IPS-11a (cell line): ENCODE data around the gene SORT1.
"Not testable (repeated sequence)": the region's sequence is repeated elsewhere in the genome, so short reads cannot be mapped to it uniquely, and the experiment has no call there.

ENCODE experiments used
- H3K4me3 ChIP-seq: one replicate; pipeline ENCODE4 v1.5.1; 2013; ENCODE audit warnings: low read depth, low read length, control low read depth

Gene SORT1

DNA sequence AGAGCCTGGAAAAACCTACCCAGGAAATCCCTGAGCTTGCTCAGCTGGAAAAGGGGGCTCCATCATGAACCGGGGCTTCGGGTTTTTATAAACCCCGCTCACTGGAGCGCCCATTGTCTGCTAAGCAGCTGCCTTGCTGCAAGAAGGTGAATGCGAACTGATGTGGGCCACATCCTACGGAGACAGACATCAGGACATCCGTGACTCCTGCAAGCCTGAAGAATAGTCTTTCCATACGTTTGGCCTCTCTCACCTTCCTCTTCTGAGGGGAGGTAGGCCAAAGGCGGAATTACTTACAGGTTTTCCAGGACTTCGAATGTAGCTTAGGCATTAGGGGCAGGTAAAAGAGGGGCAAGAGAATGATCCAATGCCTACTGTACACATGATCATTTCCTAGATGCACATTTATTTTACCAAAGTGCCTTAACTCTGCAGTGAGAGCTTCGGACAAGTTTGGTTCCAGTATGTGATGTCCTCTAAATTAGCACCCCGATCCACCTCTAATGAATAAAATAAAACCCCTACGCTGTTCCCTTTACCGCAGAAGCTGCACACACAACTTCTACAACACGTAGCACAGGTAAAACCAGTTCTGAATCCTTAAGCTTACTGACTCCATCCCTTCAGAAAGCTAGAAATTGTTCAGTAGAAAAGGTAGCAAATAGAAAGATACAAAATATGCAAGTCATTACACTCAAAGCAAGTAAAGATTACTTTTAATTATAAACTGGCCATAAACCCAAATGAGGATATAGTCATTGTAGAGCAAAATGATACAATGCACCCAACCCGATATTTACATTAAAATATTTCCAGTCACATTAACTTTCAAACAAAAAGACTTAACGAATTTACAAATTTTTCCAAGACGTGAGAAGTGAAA is 866 bp upstream of the SORT1 start:
- peak overlapping the region; percentile 46 for H3K4me3 ChIP-seq

GRCh38 chr1:109396871-109397580 is 692 bp downstream of the SORT1 start:
- H3K4me3 ChIP-seq, result peak overlapping the region; percentile 60

- H3K4me3 ChIP-seq, result no peak overlapping the region
Measured at GRCh38 chr1:109396513-109396839, 1.2 kb downstream of the SORT1 start.

DNA sequence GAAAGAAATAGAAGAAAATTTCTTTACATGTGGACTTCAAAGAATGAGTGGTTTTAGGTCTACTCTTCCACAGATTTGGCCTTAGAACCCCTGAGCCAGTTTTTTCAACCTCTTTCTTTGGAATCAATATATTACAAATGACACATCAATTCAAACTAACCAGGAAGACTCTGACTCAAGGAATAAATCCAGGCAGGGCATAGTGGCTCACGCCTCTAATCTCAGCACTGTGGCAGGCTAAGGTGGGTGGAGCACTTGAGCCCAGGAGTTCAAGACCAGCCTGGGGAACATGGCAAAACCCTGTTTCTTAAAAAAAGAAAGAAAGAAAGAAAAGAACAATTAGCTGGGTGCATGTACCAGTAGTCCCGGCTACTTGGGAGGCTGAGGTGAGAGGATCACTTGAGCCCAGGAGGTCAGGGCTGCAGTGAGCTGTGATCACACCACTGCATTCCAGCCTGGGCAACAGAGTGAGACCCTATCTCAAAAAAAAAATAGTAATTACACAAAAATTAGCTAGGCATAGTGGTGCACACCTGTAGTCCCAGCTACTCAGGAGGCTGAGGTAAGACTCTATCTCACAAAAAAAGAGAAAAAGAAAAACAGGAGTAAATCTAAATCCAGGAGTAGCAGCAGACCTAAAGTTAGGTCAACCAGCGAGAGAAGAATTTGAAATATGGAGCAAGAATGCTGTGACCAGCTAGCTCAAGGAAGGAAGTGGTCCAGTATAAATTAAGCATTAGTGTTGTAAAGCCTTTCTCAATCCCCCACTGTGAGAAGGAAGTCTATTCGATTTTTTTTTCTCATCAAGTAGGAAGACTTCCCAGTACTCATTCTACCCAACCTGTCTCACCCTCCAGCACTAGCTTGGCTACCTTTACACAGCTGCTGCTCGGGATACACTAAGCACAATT is 1.9 kb downstream of the SORT1 start:
- H3K4me3 ChIP-seq, result no peak overlapping the region

DNA sequence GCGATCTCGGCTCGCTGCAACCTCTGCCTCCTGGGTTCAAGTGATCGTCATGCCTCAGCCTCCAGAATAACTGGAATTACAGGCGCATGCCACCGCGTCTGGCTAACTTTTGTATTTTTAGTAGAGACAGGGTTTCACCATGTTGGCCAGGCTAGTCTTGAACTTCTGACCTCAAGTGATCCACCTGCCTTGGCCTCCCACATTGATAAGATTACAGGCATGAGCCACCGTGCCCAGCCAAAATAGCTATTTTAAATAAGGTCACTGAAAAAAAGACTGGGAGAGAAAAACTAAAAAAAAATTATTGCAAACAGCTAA is 2.5 kb downstream of the SORT1 start:
- H3K4me3 ChIP-seq, result not testable (repeated sequence)

DNA sequence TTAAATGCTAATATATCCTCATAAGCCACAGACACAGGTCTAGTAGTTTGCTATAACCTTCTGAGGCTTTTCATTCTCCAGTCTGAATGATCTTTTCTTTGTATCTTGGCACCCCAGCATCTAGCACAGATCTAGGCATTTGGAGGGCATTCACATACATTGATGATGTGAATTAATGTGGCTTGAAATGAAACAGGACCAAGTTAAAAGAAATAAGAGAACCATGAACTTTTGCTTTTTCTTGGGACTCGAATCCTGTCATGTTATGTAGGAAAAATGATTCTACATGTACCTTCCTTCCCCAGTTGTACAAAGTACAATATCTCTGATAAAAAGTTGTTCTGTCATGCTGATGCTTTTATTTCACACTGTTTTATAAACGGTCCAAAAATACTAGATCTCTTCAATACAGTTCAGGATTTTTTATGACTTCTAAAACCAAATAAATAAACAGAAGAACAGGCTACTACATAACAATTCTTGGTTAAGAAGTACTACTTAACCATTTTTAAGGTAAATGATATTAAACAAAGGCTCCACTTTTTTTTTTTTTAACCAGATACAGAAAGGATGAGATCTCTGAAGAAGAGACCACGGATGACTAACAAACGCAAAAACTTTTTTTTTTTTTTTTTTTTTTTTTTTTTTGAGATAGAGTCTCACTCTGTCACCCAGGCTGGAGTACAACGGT is 3.0 kb downstream of the SORT1 start:
- H3K4me3 ChIP-seq, result no peak overlapping the region

- H3K4me3 ChIP-seq, result no peak overlapping the region
Measured at GRCh38 chr1:109393617-109394233, 4.0 kb downstream of the SORT1 start.

GRCh38 chr1:109392788-109393616 is 4.7 kb downstream of the SORT1 start:
- no peak overlapping the region for H3K4me3 ChIP-seq

DNA sequence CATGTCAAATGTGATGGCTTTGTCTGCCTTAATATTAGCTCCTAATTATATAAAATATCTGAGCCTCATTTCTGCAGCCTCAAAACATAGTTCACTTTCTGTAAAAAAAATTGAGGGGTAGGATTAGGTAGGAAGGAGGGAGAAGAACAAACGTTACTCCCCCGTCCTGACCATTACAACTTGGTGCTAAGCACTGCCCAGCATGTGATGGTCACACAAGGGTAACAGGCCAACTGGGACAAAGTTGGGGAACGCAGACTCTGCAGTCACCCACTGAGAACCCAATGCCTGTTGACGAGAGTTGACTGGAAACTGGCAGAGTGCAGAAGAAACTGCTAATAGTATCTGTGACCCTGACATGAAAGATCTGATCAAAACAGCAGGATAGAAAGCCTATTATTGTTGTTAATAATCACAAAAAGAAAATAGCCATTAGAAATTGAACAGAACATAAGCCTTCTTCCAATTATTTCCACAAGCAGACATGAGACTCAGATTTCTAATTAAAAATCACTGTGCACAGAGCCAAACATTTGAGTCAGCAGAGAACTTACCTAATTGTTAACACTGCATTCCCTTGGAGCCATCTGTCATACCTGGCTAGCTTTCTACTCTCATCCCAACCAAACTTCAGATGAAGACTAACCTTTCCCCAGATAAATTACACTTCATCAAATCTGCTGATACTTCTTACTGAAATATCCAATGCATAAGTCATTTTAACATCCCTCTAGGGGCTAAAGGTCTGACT is 5.5 kb downstream of the SORT1 start:
- no peak overlapping the region for H3K4me3 ChIP-seq

- no peak overlapping the region for H3K4me3 ChIP-seq
Measured at GRCh38 chr1:109391626-109392025, 6.1 kb downstream of the SORT1 start.

- no peak overlapping the region for H3K4me3 ChIP-seq
Measured at GRCh38 chr1:109391157-109391556, 6.6 kb downstream of the SORT1 start.

- H3K4me3 ChIP-seq, result no peak overlapping the region
Measured at GRCh38 chr1:109389638-109390341, 7.9 kb downstream of the SORT1 start.

- H3K4me3 ChIP-seq, result no peak overlapping the region
Measured at GRCh38 chr1:109388884-109389637, 8.7 kb downstream of the SORT1 start.

DNA sequence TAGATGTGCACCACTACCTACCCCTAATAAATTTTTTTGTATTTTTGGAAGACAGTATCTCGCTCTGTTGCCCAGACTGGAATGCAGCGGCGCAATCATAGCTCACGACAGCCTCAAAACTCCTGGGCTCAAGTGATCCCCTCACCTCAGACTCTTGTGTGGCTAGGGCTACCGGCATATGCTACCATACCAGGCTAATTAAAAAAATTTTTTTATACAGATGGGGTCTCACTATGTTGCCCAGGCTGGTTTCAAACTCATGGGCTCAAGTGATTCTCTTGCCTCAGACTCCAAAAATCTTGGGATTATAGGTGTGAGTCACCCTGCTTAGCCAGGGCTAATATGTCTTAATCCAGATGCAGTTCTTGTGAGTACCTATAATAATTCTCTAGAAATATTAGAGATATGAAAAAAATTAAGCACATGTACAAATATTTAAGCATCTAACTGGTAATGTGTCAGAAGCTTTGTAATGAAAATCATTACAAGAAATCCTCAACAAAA is 9.5 kb downstream of the SORT1 start:
- H3K4me3 ChIP-seq, result no peak overlapping the region

DNA sequence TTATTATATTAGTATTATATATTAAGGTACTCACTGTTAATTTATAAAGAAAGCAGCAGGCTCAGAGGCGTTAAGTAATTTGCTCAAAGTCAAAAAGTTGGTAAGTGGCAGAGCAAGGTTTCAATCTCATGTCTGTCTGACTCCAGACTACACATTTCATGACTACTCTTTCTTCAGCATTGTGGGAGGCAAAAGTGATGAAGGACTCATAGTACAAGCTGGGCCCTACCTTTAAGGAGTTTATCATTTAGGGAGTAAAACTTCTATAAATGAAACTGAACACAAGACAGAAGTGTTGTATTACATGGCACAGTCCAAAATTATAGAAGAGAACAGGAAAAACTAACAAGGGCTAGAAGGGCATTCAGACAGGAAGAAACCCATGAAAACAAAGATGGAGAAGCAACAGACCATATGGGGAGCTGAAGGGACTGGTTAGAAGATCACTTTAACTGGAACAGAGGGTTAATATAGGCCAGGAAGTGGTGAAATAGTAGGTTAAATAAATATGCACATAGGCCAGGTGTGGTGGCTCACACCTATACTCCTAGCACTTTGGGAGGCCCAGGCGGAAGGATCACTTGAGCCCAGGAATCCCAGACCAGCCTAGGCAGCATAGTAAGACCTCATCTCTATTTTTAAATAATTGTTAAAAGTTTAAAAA is 11.5 kb downstream of the SORT1 start:
- H3K4me3 ChIP-seq, result no peak overlapping the region

DNA sequence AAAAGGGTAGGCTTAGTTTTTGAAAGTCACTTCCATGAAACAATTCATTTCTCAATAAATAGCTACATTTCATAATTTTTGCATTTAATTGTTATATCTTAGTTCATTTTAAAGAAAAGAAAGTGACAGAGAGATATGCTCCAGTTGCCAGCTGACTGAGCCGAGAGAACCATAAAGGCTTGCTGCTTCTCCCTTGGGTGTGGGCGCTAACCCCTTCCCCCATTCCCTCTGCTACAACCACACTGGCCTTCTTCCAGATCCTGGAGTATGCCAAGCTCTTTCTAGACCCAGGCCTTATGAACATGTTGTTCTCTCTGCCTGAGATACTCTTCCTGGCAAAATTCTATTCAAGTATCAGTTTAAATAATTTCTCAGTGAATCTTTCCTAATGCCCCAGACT is 12.3 kb downstream of the SORT1 start:
- H3K4me3 ChIP-seq, result no peak overlapping the region

- H3K4me3 ChIP-seq, result no peak overlapping the region
Measured at GRCh38 chr1:109383854-109384253, 13.9 kb downstream of the SORT1 start.
